ENCODE results near the gene SRC. TPM values are rescaled to one million over a fixed set of nuclear protein-coding genes. Genes with fewer than 3 reads are reported as not detected.

The SRC gene
- total and polyA plus RNA-seq, 4 donors = 15.6 to 59.6 (median 37.8) TPM

- no peak overlapping the region for H3K4me3 ChIP-seq (ENCODE audit: low read depth, low read length)
- H3K27me3 ChIP-seq (ENCODE audit: control insufficient read depth, insufficient read depth, low read length) = no peaks in the 10 kb centered on the region
- H3K9me3 ChIP-seq (ENCODE audit: control insufficient read depth, insufficient read depth, low read length) = no peaks in the 10 kb centered on the region
- 81% methylated on average over 7 of the region's 7 CpGs for WGBS (ENCODE audit: insufficient coverage)
- H3K36me3 ChIP-seq (ENCODE audit: control insufficient read depth, insufficient read depth, low read length) = no peaks in the 10 kb centered on the region
- no peak for DNase-seq (ENCODE audit: low read depth in 4 of 6, low spot score in 6 of 6)
- H3K27ac ChIP-seq (ENCODE audit: low read depth, low read length) = no peak overlapping the region
- peaks cover 3% of the 10 kb centered on the region for H3K4me1 ChIP-seq (ENCODE audit: control insufficient read depth, insufficient read depth, low read length)
These were observed 85.0 kb downstream of the SRC start for GRCh38 chr20:37430778-37431460.

DNA sequence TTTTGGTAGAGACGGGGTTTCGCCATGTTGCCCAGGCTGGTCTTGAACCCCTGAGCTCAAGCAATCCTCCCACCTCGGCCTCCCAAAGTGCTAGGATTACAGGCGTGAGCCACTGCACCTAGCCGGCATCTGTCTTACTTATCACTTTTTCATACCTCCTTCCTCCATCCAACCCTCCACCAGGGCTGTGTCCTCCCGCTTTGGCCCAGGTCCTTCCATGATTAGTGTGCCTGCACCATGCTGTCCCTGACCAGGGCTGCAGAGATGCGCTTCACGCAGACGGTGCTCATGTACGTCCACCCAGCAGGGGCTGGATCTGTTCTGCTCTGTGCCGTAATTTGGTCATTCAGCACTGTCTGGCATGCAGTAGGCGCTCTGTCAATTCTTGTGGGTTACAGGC, 85.8 kb downstream of the SRC start:
- H3K27ac ChIP-seq (ENCODE audit: low read depth, low read length) = no peak overlapping the region
- DNase-seq (ENCODE audit: low read depth in 4 of 6, low spot score in 6 of 6) = no peak
- no peaks in the 10 kb centered on the region for H3K27me3 ChIP-seq (ENCODE audit: control insufficient read depth, insufficient read depth, low read length)
- H3K36me3 ChIP-seq (ENCODE audit: control insufficient read depth, insufficient read depth, low read length) = no peaks in the 10 kb centered on the region
- no peak overlapping the region for H3K4me3 ChIP-seq (ENCODE audit: low read depth, low read length)
- H3K4me1 ChIP-seq (ENCODE audit: control insufficient read depth, insufficient read depth, low read length) = peaks cover 3% of the 10 kb centered on the region
- 87% methylated on average over 12 of the region's 12 CpGs for WGBS (ENCODE audit: insufficient coverage)
- H3K9me3 ChIP-seq (ENCODE audit: control insufficient read depth, insufficient read depth, low read length) = no peaks in the 10 kb centered on the region

- Histone ChIP-seq H3K4me1 (ENCODE audit: control insufficient read depth, insufficient read depth, low read length) (peaks cover 6% of the 10 kb centered on the region), H3K9me3 (ENCODE audit: control insufficient read depth, insufficient read depth, low read length) (no peaks in the 10 kb centered on the region), H3K36me3 (ENCODE audit: control insufficient read depth, insufficient read depth, low read length) (no peaks in the 10 kb centered on the region), H3K4me3 (ENCODE audit: low read depth, low read length) (no peak overlapping the region), H3K27me3 (ENCODE audit: control insufficient read depth, insufficient read depth, low read length) (no peaks in the 10 kb centered on the region), H3K27ac (ENCODE audit: low read depth, low read length) (no peak overlapping the region)
- peak in 1 of 6 donors; percentile 64 for DNase-seq (ENCODE audit: low read depth in 4 of 6, low spot score in 6 of 6)
- WGBS (ENCODE audit: insufficient coverage) = 71% methylated on average over 1 of the region's 1 CpG
These were observed 86.7 kb downstream of the SRC start for GRCh38 chr20:37432606-37433005.

GRCh38 chr20:37435607-37436006, 89.7 kb downstream of the SRC start:
- 57% methylated on average over 4 of the region's 4 CpGs for WGBS (ENCODE audit: insufficient coverage)
- H3K27ac ChIP-seq (ENCODE audit: low read depth, low read length) = no peak overlapping the region
- H3K4me3 ChIP-seq (ENCODE audit: low read depth, low read length) = no peak overlapping the region
- H3K36me3 ChIP-seq (ENCODE audit: control insufficient read depth, insufficient read depth, low read length) = no peaks in the 10 kb centered on the region
- peaks cover 20% of the 10 kb centered on the region for H3K4me1 ChIP-seq (ENCODE audit: control insufficient read depth, insufficient read depth, low read length)
- no peak for DNase-seq (ENCODE audit: low read depth in 4 of 6, low spot score in 6 of 6)
- no peaks in the 10 kb centered on the region for H3K9me3 ChIP-seq (ENCODE audit: control insufficient read depth, insufficient read depth, low read length)
- no peaks in the 10 kb centered on the region for H3K27me3 ChIP-seq (ENCODE audit: control insufficient read depth, insufficient read depth, low read length)

DNA sequence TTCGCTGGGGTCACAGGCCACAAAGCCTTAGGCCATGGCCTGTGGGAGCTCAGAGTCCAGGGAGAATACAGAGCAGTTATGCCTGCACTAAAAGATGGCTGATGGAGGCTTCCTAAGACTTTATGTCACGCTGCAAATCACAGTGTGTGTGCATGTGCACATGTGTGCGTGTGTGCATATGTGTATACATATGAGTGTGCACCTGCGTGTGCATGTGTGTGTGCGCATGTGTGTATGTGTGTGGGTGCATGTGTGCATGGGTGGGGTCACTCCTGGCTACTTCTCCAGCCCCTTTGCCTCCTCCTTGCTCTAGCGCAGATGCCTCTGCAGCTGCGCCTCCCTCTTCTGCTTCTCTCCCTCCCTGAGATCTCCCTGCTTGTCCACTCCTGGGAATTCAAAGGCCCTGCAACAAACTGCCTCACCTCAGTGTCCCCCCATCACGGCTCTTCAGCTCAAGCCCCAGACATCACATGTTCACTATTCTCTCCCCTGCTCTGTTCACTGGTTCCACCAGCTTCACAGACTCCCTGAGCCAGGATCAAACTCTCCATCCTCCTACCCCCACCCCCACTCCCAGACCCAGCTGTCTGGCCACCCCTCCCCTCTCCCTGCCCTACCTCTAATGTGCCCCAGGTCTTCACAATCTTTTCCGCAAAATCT, 90.7 kb downstream of the SRC start:
- Histone ChIP-seq H3K4me3 (ENCODE audit: low read depth, low read length) (no peak overlapping the region), H3K4me1 (ENCODE audit: control insufficient read depth, insufficient read depth, low read length) (peaks cover 21% of the 10 kb centered on the region), H3K36me3 (ENCODE audit: control insufficient read depth, insufficient read depth, low read length) (no peaks in the 10 kb centered on the region), H3K9me3 (ENCODE audit: control insufficient read depth, insufficient read depth, low read length) (no peaks in the 10 kb centered on the region), H3K27me3 (ENCODE audit: control insufficient read depth, insufficient read depth, low read length) (no peaks in the 10 kb centered on the region), H3K27ac (ENCODE audit: low read depth, low read length) (no peak overlapping the region)
- no peak for DNase-seq (ENCODE audit: low read depth in 4 of 6, low spot score in 6 of 6)
- 90% methylated on average over 6 of the region's 9 CpGs for WGBS (ENCODE audit: insufficient coverage)

DNA sequence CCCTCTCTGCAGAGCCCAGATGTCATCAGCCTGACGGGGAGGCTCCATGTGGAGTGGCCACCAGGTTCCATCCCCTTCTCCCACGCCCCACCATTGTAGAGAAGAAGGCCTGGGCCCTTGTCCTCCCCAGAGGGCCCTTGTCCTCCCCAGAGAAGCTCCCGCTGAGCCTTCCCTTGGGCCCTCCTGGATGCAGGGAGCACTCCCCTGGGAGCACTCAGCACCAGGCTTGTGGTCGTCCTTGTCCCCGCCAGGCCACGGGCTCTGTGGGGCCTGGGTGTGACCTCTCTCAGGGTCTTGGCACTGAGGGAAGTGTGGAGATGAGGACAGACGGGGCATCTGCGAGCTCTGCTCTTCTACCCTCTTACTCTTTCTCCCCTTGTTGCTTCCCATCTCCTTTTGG, 91.7 kb downstream of the SRC start:
- no peaks in the 10 kb centered on the region for H3K27me3 ChIP-seq (ENCODE audit: control insufficient read depth, insufficient read depth, low read length)
- H3K9me3 ChIP-seq (ENCODE audit: control insufficient read depth, insufficient read depth, low read length) = no peaks in the 10 kb centered on the region
- DNase-seq (ENCODE audit: low read depth in 4 of 6, low spot score in 6 of 6) = no peak
- H3K4me3 ChIP-seq (ENCODE audit: low read depth, low read length) = no peak overlapping the region
- H3K27ac ChIP-seq (ENCODE audit: low read depth, low read length) = no peak overlapping the region
- H3K36me3 ChIP-seq (ENCODE audit: control insufficient read depth, insufficient read depth, low read length) = no peaks in the 10 kb centered on the region
- 89% methylated on average over 3 of the region's 8 CpGs for WGBS (ENCODE audit: insufficient coverage)
- peaks cover 24% of the 10 kb centered on the region for H3K4me1 ChIP-seq (ENCODE audit: control insufficient read depth, insufficient read depth, low read length)

GRCh38 chr20:37438464-37439222, 92.7 kb downstream of the SRC start:
- WGBS (ENCODE audit: insufficient coverage) = 65% methylated on average over 22 of the region's 25 CpGs

DNA sequence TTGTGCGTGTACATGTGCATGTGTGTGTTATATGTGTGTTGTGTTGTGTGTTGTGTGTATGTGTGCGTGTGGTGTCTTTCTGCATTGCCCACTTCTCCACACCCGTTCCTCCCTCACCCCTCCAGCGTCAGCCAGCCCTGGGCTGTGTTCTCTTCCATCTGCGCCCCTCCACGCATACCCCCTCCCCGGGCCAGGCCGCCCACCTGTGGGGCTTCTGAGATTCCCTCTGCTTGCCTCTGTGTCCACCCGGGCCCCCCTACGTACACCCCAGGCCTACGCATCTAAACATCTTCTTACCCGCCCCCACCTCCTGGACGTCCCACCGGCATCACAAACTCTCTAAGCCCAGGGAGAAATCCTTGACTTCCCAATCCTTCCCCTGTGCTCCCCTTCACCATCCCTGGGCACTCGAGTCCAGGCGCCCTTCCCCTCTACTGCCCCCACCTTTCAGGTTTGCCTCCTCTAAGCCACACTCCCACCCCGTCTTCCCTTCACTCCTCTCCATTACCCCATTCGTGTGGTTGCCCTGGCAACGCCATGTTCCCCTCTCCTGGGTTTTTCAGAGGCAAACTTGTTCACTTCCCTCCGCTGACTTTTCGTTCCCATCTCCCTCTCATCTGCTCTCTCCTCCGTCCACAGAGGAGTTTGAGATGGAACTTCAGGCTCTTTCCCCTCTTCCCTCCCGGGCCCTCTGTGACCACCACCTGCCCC, 93.4 kb downstream of the SRC start:
- peak in 1 of 6 donors; percentile 83 for DNase-seq (ENCODE audit: low read depth in 4 of 6, low spot score in 6 of 6)

More at GRCh38 chr20:37438464-37439222, 92.7 kb downstream of the SRC start:
- no peak for DNase-seq (ENCODE audit: low read depth in 4 of 6, low spot score in 6 of 6)
- Histone ChIP-seq H3K27ac (ENCODE audit: low read depth, low read length) (no peak overlapping the region), H3K4me3 (ENCODE audit: low read depth, low read length) (no peak overlapping the region), H3K9me3 (ENCODE audit: control insufficient read depth, insufficient read depth, low read length) (no peaks in the 10 kb centered on the region), H3K4me1 (ENCODE audit: control insufficient read depth, insufficient read depth, low read length) (peaks cover 21% of the 10 kb centered on the region), H3K27me3 (ENCODE audit: control insufficient read depth, insufficient read depth, low read length) (no peaks in the 10 kb centered on the region), H3K36me3 (ENCODE audit: control insufficient read depth, insufficient read depth, low read length) (no peaks in the 10 kb centered on the region)

GRCh38 chr20:37441023-37441422, 95.1 kb downstream of the SRC start:
- H3K4me3 ChIP-seq (ENCODE audit: low read depth, low read length) = no peak overlapping the region
- H3K9me3 ChIP-seq (ENCODE audit: control insufficient read depth, insufficient read depth, low read length) = no peaks in the 10 kb centered on the region
- WGBS (ENCODE audit: insufficient coverage) = 80% methylated on average over 2 of the region's 4 CpGs
- no peaks in the 10 kb centered on the region for H3K27me3 ChIP-seq (ENCODE audit: control insufficient read depth, insufficient read depth, low read length)
- no peaks in the 10 kb centered on the region for H3K36me3 ChIP-seq (ENCODE audit: control insufficient read depth, insufficient read depth, low read length)
- DNase-seq (ENCODE audit: low read depth in 4 of 6, low spot score in 6 of 6) = no peak
- no peak overlapping the region for H3K27ac ChIP-seq (ENCODE audit: low read depth, low read length)
- H3K4me1 ChIP-seq (ENCODE audit: control insufficient read depth, insufficient read depth, low read length) = peaks cover 21% of the 10 kb centered on the region

More for the DNA sequence above, 93.4 kb downstream of the SRC start:
- 44% methylated on average over 19 of the region's 23 CpGs for WGBS (ENCODE audit: insufficient coverage)
- no peaks in the 10 kb centered on the region for H3K9me3 ChIP-seq (ENCODE audit: control insufficient read depth, insufficient read depth, low read length)
- peaks cover 21% of the 10 kb centered on the region for H3K4me1 ChIP-seq (ENCODE audit: control insufficient read depth, insufficient read depth, low read length)
- no peaks in the 10 kb centered on the region for H3K36me3 ChIP-seq (ENCODE audit: control insufficient read depth, insufficient read depth, low read length)
- no peak overlapping the region for H3K4me3 ChIP-seq (ENCODE audit: low read depth, low read length)
- H3K27me3 ChIP-seq (ENCODE audit: control insufficient read depth, insufficient read depth, low read length) = no peaks in the 10 kb centered on the region
- H3K27ac ChIP-seq (ENCODE audit: low read depth, low read length) = no peak overlapping the region

All from spinal cord (tissue), 10 donors.